MG63 (cell line): ENCODE measurements around the gene RAB1A. TPM values are rescaled to one million over a fixed set of nuclear protein-coding genes. Genes with fewer than 3 reads are reported as not detected.

Experiments
- DNase-seq: peaks from one replicate; pipeline ENCODE4 v3.0.0-alpha.2; 2020
- H3K27me3 ChIP-seq: fragments of 250-450 bp; sonication (Bioruptor Pico); 2 replicates; pipeline ENCODE4 v1.5.1; 2020; ENCODE audit warnings: mild to moderate bottlenecking, moderate library complexity
- H3K36me3 ChIP-seq: fragments of 250-450 bp; sonication (Bioruptor Pico); 2 replicates; pipeline ENCODE4 v1.5.1; 2020; ENCODE audit warnings: mild to moderate bottlenecking, moderate library complexity
- H3K4me3 ChIP-seq: fragments of 250-450 bp; sonication (Bioruptor Pico); 2 replicates; pipeline ENCODE4 v1.5.1; 2020; ENCODE audit warnings: mild to moderate bottlenecking, moderate library complexity
- H3K9me3 ChIP-seq: fragments of 250-450 bp; sonication (Bioruptor Pico); 2 replicates; pipeline ENCODE4 v1.5.1; 2020; ENCODE audit warnings: mild to moderate bottlenecking, moderate library complexity
- total RNA-seq: library from RNA; depleted of rRNA; stranded (reverse); fragments of >200 nt; shearing (Covaris generic); gene quantifications from 2 replicates; pipeline ENCODE4 v1.2.3, GENCODE V29; 2014; ENCODE audit warnings: low replicate concordance

The RAB1A gene
- total RNA-seq, 1 experiment from 2014 or later, result 62.5 TPM

DNA sequence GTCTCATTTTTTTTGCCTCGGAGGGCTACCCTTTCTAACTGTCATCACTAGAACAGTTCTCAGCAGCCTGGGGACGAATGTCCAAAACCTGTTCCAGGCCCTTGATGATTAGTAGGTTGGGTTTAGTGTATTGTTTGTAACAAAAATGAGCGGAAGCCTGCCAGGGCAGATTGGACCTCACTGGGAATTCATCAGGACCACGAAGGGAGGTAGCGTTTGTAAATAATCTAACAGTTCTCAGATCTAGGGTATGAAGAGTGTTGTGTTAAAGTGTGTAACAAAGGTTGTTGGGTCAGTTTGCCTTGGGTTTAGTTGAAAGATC is 72.9 kb downstream of the RAB1A start:
- no peaks in the 10 kb centered on the region for H3K27me3 ChIP-seq
- no peak for DNase-seq
- H3K4me3 ChIP-seq, result peak overlapping the region; percentile 74
- peaks cover 2% of the 10 kb centered on the region; the same call in 1 of the 2 replicates for H3K36me3 ChIP-seq
- H3K9me3 ChIP-seq, result no peaks in the 10 kb centered on the region

DNA sequence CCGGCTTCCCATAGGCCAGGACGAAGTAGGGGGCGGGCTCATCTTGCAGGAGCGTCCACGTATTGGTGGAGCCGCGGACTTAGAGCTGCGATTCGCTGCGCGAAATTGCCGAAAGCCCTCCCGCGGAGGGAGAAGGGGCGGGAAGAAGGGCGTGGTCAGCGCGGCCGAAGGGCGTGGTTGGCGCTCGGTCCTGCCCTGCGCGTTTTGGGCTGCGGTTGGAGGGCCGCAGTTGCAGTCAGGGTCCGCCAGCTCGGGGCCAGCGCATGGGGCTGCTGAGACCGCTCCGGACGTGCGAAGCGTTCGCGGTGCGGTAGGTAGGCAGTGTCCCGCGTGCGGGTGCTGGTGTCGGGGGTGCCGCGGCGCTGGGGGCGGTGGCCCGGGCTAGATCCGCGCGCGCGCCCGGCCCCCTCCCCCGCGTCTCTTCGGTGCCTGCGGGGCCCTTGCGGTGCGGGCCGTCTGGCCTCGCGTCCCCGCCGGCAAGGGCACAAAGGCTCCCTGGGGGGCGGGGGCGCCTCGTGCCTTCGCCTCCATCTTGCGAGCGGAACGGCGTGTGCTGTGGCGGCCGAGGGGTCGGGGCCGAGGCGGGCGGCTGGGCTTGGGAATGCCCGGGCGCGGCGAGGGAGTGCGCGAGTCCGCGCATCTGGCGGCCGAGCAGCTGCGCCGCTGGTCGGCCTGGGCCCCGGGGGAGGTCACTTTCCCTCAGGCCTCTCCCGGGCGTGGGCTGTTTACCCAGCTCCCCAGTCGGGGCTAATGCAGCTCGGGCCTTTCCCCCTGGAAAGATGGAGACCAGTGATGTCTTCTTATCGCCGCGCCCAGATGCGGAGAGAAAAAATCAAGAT is 73.5 kb downstream of the RAB1A start, which contains the start of gene CEP68:
Gene CEP68, plus strand, starts transcription at position 202 of the 839 bp plus-strand sequence. CDS start 13,029 bp downstream, outside the sequence.
- no peaks in the 10 kb centered on the region for H3K9me3 ChIP-seq
- H3K27me3 ChIP-seq, result no peaks in the 10 kb centered on the region
- H3K4me3 ChIP-seq, result peak within 1 kb of the TSS; percentile 74
- peak; percentile 96 for DNase-seq
- peaks cover 2% of the 10 kb centered on the region; the same call in 1 of the 2 replicates for H3K36me3 ChIP-seq

DNA sequence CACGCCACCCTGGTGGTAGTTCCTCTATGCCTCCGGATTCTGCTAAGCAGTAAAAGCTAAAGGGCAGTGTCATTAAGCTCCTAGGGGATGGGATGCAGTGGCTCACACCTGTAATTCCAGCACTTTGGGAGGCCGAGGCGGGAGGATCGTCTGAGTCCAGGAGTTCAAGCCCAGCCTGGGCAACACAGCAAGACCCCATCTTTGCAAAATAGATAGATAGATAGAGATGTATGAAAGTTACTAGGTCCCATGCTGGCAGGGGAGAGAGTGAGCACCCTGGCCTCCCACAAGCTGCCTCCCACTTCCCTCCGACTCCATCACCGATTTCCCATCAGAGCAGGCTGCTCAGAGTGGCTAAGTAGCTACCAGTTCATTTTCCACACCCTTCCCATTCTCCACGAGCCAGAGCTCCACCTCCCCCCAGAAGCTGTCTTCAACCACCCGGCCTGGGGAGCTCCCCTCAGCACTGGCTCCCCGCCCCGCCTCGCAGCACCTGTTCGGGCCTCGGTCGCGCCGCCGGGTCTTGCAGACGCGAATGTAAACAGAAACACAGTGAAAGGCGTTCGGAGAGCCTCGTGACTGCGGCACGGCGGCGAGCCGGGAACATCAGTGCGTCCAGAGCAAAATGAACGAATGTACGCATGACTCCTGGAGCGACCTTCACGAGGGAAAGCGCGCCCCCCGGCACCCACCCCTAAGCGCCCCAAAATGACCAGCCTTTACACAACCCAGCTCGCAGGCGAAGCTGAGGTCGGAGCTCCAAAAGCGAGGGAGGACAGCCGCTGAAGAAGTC is 74.3 kb downstream of the RAB1A start:
- H3K27me3 ChIP-seq, result no peaks in the 10 kb centered on the region
- 0 out of 2 replicates have a peak, but pooled peaks cover 2% of the 10 kb centered on the region for H3K36me3 ChIP-seq
- DNase-seq, result no peak
- no peaks in the 10 kb centered on the region for H3K9me3 ChIP-seq
- H3K4me3 ChIP-seq, result peak overlapping the region; percentile 74

DNA sequence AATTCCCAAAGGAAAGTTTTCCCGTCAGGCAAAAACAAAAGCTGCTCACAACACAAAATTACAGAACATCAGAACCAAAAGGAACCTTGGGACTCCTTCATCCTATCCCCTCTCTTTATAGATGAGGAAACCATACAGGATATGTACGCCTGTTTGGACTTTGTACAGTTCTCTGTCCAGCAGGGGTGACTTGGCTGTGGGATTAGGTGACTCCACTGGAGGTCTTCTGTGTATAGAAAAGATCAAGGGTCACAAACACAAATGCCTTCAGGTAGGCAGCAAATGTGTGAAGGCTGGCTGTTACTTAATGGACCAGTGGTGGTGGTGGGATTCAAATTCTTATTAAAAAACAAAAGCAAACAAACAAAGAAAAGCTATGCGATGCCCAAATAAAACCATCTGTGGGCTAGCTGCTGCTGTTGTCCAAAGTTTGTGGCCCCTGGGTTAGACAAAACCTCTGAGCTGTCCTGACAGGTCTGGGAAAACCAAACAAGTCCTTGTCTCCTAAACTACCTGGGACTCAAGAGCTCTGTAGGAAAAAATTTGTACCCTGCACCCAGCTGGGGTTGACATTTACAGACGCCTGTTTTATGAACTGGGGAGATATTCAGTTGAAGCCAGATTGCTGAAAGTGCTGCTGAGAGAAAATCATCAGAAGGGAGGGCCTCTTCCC is 75.0 kb downstream of the RAB1A start:
- no peak for DNase-seq
- Histone ChIP-seq H3K36me3 (0 out of 2 replicates have a peak, but pooled peaks cover 2% of the 10 kb centered on the region), H3K4me3 (peak overlapping the region; percentile 74; the same call in 1 of the 2 replicates), H3K27me3 (no peaks in the 10 kb centered on the region), H3K9me3 (no peaks in the 10 kb centered on the region)

DNA sequence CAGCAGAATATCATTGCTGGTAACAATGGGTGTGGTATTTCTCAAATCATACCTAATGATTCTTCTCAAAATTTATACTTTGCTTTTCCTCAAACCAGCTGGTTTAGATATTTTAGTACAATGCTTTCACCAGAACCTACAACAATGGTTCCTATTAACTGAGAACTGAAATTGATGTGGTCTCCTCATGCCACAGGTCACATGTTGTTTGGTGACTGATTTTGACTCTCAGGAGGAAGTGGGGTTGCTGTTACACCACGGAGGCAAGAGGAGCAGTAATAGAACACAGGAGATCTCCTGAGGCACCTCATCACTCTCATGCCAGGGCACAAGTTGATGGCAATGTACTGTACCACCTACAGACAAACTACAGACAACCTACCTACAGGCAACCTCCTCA is 76.7 kb downstream of the RAB1A start:
- Histone ChIP-seq H3K4me3 (no peak overlapping the region), H3K36me3 (no peaks in the 10 kb centered on the region), H3K27me3 (no peaks in the 10 kb centered on the region), H3K9me3 (peaks cover 5% of the 10 kb centered on the region)
- no peak for DNase-seq

DNA sequence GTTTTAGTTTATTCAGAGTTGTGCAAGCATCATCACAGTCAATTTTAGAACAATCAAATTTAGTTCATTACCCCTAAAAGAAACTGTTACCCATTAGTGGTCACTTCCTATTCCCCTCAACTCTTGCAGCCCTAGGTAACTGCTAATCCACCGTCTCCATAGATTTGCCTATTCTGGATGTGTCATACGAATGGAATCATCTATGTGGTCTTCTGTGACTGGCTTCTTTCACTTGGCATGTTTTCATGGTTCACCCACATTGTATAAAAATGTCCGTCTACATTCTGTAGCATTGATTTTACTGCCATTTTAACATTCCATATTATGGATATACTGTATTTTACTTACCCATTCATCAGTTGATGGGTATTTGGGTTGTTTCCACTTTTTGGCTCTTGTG is 79.0 kb downstream of the RAB1A start:
- Histone ChIP-seq H3K36me3 (no peaks in the 10 kb centered on the region), H3K9me3 (peaks cover 8% of the 10 kb centered on the region), H3K27me3 (no peaks in the 10 kb centered on the region), H3K4me3 (no peak overlapping the region)
- DNase-seq, result no peak

DNA sequence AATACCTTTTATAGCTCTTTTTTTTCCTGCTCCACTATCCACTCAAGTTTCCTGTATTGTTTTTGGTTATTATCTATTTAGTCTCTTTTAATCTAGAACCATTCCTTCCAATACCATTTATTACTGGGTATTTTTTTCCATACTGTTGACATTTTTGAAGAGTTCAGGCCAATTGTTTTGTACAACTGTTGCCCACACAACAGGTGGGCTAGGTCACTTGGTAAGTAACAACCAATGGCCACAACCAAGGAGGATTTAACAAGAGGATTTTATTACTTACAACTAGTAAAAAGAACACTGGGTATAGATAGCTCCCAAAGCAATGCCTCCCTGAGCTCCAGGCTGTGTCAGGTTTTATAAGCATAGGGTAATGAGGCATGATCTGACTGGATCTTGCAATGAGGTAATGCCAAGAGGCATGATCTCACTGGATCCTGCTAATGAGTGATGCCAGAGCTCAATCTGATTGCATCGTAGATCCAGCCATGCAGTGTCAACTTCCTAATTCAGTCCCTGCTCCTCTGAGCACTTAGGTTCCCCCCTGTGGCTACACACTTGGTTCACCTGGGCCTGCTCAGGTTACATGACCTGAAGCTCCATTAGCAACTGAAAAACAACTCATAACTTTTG is 80.8 kb downstream of the RAB1A start:
- no peak for DNase-seq
- no peaks in the 10 kb centered on the region for H3K36me3 ChIP-seq
- peaks cover 10% of the 10 kb centered on the region for H3K9me3 ChIP-seq
- no peaks in the 10 kb centered on the region for H3K27me3 ChIP-seq
- H3K4me3 ChIP-seq, result no peak overlapping the region

DNA sequence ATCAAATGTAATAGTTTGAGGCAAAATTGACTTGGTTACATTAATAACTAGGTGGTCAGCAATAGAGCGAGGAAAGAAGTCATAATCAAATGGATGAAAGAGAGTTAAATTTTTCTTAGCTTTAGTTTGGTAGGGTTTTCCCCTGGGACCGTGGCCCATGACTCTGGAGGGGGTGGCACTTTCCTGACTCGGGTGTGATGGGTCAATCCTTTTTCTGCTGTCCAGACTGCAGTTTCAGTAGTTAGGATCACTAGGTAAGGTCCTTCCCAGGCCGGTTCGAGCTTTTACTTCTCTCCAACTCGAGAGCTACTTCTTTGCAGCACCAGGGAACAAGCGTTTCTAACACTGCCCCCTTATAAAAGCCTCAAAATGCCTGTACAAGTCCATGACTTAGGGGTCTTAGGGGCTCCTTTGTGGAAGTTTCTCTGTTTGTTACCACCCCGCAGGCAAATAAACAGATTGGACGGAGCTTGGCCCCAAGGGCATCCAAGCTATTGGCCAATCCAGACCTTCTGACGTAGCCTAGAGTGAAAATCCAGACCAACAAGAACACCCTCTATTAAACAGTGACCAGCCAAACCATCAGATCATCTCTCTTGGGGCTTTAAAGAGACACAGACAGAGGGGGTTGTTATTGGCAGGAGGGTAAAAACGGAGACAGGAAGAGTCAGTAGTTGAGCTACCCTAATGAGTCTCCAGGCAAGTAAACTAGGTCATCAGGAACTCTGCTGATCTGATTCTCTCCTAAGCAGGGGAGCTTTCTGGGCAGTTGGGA is 83.1 kb downstream of the RAB1A start:
- no peaks in the 10 kb centered on the region for H3K36me3 ChIP-seq
- H3K4me3 ChIP-seq, result no peak overlapping the region
- DNase-seq, result no peak
- H3K27me3 ChIP-seq, result no peaks in the 10 kb centered on the region
- peaks cover 10% of the 10 kb centered on the region for H3K9me3 ChIP-seq

DNA sequence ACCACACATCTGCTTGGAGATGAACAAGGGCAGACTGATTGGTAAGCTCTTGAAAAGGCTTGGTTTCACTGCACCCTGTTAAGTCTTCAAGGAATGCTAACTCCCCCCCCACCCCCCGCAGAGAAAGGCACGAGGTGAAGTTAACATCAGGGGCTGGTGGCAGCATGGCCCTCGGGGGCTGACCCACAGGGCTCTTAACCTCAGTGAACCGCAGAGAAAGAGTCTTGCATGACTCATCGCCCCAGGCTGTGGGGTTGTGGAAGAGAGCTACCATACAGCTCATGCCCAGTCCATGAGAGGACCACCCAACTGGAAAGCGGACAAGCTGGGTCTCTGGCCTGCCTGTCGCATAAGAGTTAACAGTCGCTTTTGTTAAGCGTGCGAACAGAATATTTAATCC is 84.3 kb downstream of the RAB1A start:
- peaks cover 10% of the 10 kb centered on the region for H3K9me3 ChIP-seq
- H3K36me3 ChIP-seq, result no peaks in the 10 kb centered on the region
- peak; percentile 33 for DNase-seq
- no peaks in the 10 kb centered on the region for H3K27me3 ChIP-seq
- no peak overlapping the region for H3K4me3 ChIP-seq

DNA sequence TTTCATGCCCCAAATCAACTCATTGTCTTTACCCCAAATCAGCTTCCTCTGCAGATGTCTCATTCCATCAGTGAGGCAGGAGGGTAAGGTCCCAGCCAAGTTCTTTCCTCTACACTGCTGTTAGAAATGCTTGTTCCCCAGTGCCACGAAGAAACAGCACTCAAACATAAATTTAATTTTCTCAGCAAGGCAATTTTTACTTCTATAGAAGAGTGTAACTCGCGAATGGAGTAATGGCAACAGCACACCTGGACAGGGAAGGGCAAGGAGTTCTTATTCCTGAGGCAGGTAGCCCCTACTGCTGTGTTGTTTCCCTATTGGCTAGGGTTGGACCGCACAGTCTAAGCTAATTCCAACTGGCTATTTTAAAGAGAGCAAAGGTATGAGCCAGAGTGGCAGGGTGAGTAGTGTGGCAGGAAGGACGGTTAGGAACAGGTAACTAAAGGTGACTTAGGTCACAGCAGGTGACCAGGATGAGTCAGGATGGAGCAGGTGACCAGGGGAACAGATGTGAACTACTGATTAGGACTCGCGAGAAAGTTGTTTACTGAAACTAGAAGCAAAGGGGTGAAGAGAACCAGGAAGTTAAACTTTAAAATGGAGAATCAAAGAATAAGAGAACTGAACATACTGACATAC is 85.7 kb downstream of the RAB1A start:
- Histone ChIP-seq H3K4me3 (no peak overlapping the region), H3K27me3 (no peaks in the 10 kb centered on the region), H3K9me3 (peaks cover 10% of the 10 kb centered on the region), H3K36me3 (no peaks in the 10 kb centered on the region)
- no peak for DNase-seq

DNA sequence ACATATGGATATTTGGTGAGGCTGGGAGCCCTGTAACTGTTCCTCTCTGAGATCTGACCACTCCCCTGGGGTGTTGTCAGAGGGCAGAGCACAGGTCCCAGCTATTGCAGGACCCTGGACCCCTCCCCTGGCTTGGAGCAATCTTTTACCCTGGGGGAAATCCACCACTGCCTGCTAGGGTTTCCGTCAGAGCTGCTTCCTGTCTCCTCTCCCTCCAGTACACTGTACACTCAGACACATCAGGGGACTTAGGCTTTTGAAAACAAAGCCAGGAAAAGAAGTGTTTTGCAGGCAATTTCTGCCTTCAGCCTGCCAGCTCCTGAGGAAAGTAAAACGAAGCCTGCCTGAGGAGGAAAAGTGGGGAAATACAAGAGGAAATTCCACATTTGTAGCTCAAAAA is 86.9 kb downstream of the RAB1A start:
- Histone ChIP-seq H3K27me3 (no peaks in the 10 kb centered on the region), H3K9me3 (peaks cover 3% of the 10 kb centered on the region; the same call in 1 of the 2 replicates), H3K36me3 (no peaks in the 10 kb centered on the region), H3K4me3 (no peak overlapping the region)
- DNase-seq, result no peak

DNA sequence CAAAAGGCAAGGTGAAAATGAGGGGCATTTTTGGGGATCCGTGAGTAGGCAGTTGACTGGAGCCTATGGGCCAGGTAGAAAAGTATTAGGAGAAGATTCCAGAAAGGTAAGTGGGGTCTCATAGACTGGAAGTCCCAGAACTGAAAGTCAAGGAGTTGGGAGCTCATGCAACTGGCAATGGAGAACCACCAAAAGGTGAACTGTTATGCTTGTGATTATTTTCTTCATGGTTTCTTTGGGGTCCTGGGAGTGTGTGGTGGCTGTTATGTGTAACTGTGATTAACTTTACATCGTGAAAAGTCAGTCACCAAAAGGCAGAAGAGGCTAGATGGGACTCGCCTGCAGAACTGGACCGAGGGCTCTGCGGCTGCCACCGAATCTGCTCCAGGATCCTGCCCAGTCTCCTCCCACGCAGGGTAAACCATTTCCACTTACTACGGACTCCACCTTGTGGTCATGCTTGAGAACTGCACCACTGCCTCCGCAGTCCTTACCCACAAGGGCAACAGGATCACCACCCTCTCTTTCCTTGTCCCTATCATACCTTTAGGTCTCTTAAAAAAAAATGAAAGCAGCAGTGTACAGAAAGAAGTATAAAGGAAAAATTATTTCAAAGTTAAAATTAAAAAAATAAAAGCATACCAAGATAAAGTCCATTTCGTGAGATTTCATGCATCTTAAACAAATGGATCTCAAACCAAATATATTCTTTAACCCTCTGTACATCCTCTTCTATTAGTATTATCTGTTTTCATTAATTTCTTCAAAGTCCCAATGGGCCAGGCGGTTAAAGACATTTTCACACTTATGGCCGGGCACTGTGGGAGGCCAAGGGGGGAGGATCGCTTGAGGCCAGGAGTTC is 89.3 kb downstream of the RAB1A start:
- DNase-seq, result peak; percentile 71
- H3K36me3 ChIP-seq, result no peaks in the 10 kb centered on the region
- no peaks in the 10 kb centered on the region for H3K27me3 ChIP-seq
- 0 out of 2 replicates have a peak, but pooled peaks cover 2% of the 10 kb centered on the region for H3K9me3 ChIP-seq
- H3K4me3 ChIP-seq, result no peak overlapping the region

DNA sequence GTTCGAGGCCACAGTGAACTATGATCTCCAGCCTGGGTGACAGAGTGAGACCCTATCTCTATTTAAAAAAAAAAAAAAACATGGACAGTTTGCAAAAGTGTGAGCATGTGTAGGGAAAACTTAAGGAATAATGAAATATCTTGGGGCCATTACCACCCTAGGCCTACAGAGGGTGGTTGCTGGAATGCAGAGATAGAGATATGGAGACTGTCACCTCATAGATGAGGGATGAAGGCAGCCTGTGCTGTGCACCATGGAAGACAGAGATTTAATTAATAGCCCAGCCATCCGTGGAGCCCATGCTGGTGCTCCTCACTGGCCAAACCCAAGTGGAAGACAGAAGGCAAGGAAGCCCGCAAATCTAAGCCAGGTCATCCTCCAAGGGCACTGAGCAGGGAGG is 90.3 kb downstream of the RAB1A start:
- H3K36me3 ChIP-seq, result no peaks in the 10 kb centered on the region
- 0 out of 2 replicates have a peak, but pooled peaks cover 2% of the 10 kb centered on the region for H3K9me3 ChIP-seq
- H3K27me3 ChIP-seq, result no peaks in the 10 kb centered on the region
- no peak for DNase-seq
- no peak overlapping the region for H3K4me3 ChIP-seq

DNA sequence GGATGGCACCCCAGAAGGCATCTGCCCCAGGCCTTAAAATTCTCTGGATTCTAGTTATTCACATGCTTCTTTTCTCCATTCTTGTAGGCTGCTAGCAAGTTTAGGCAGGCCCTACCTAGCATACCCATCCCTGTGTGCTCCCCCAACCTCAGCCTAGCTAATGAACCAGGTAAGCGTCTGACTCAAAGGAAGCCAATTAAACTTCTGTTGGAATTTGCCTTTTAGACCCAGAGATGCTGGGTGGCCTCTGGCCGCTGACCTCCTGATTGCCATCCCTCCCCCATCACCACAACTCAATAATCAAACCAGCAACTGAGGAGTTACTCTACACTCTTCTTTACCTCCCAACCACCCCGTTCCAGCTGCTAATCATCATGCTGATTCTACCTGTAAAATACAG is 92.7 kb downstream of the RAB1A start:
- no peaks in the 10 kb centered on the region for H3K27me3 ChIP-seq
- H3K9me3 ChIP-seq, result no peaks in the 10 kb centered on the region
- DNase-seq, result no peak
- H3K4me3 ChIP-seq, result no peak overlapping the region
- H3K36me3 ChIP-seq, result no peaks in the 10 kb centered on the region
